Activated B cell treated with CpG ODN at 0.5 μM for 24 hours (primary cell): Measurements from ENCODE around the gene PRR18. TPM values are rescaled to one million over a fixed set of nuclear protein-coding genes. Genes with fewer than 3 reads are reported as not detected.

Experiments
- ATAC-seq: fragments of 200-7000 bp; cut with Tn5 transposase; one replicate; pipeline ENCODE4 v1.10.0; 2021; ENCODE audit warnings: low read depth, mild to moderate bottlenecking, moderate library complexity
- CTCF ChIA-PET: fragments of 350-600 bp; sonication (Branson Sonifier 250); formaldehyde crosslinking; loops from one replicate; lab custom pipeline; 2021; ENCODE audit warnings: antibody characterized with exemption; lab: Charles Lee
- POLR2A ChIA-PET: fragments of 350-600 bp; sonication (Branson Sonifier 250); formaldehyde crosslinking; loops from one replicate; lab custom pipeline; 2021; ENCODE audit warnings: antibody characterized with exemption; lab: Charles Lee
- DNase-seq: peaks from one replicate; pipeline ENCODE4 v3.0.0; 2022
- H3K27ac Mint-ChIP-seq: one replicate; pipeline ENCODE4 v1.8.0; 2020; ENCODE audit warnings: mixed read lengths
- H3K27me3 Mint-ChIP-seq: one replicate; pipeline ENCODE4 v1.8.0; 2021; ENCODE audit warnings: mixed read lengths
- H3K36me3 Mint-ChIP-seq: one replicate; pipeline ENCODE4 v1.8.0; 2021; ENCODE audit warnings: low read depth, mixed read lengths
- H3K4me1 Mint-ChIP-seq: one replicate; pipeline ENCODE4 v1.8.0; 2021; ENCODE audit warnings: mixed read lengths
- H3K4me3 Mint-ChIP-seq: one replicate; pipeline ENCODE4 v1.8.0; 2020; ENCODE audit warnings: mild to moderate bottlenecking, mixed read lengths
- H3K9me3 Mint-ChIP-seq: one replicate; pipeline ENCODE4 v1.8.0; 2020; ENCODE audit warnings: mixed read lengths
- intact Hi-C: fragments of 100-400 bp; cut with micrococcal nuclease; formaldehyde crosslinking; loops from one replicate; pipeline ENCODE4 v1.15.1; 2024
- total RNA-seq: library from RNA; stranded (reverse); gene quantifications from 2 replicates; pipeline ENCODE4 v1.2.3, GENCODE V29; 2022
- TF ChIP-seq, protein P1 (sequence below): fragments of 200-600 bp; IDR thresholded peaks from one replicate; pipeline ENCODE4 v1.8.0; 2022; ENCODE audit warnings: antibody characterized with exemption, mild to moderate bottlenecking

PRR18 gene
- total RNA-seq, 1 donor from 2014 or later: not detected

DNA sequence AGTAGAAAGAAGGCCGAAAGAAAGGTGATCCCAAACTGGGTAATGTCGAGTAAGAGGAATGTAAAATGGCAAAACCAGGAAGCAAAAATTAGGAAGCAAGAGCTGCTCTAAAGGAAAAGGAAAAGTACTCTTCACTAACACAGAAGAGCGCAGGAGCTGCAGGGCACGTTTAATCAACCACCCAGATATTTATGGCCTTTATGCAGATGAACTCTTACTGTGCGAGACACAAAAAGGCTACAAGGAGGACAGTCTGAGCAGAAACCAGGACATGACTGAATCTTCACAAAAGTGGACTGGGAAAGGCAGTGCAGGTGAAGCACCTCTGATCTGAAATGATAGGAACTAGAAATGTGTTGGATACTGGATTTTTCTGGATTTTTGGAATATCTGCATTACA is 15.2 kb upstream of the PRR18 start:
- H3K9me3 Mint-ChIP-seq: no peaks in the 10 kb centered on the region
- intact Hi-C loops: no loop called here
- no peak for DNase-seq
- H3K4me1 Mint-ChIP-seq: peaks cover 10% of the 10 kb centered on the region
- TF ChIP-seq, protein P1, sequence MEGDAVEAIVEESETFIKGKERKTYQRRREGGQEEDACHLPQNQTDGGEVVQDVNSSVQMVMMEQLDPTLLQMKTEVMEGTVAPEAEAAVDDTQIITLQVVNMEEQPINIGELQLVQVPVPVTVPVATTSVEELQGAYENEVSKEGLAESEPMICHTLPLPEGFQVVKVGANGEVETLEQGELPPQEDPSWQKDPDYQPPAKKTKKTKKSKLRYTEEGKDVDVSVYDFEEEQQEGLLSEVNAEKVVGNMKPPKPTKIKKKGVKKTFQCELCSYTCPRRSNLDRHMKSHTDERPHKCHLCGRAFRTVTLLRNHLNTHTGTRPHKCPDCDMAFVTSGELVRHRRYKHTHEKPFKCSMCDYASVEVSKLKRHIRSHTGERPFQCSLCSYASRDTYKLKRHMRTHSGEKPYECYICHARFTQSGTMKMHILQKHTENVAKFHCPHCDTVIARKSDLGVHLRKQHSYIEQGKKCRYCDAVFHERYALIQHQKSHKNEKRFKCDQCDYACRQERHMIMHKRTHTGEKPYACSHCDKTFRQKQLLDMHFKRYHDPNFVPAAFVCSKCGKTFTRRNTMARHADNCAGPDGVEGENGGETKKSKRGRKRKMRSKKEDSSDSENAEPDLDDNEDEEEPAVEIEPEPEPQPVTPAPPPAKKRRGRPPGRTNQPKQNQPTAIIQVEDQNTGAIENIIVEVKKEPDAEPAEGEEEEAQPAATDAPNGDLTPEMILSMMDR: no peak
- ATAC-seq: no peak
- H3K27me3 Mint-ChIP-seq: no peaks in the 10 kb centered on the region
- ChIA-PET POLR2A (no interaction called here), CTCF (no interaction called here)
- peaks cover 79% of the 10 kb centered on the region for H3K36me3 Mint-ChIP-seq
- no peak overlapping the region for H3K4me3 Mint-ChIP-seq
- H3K27ac Mint-ChIP-seq: no peak overlapping the region

DNA sequence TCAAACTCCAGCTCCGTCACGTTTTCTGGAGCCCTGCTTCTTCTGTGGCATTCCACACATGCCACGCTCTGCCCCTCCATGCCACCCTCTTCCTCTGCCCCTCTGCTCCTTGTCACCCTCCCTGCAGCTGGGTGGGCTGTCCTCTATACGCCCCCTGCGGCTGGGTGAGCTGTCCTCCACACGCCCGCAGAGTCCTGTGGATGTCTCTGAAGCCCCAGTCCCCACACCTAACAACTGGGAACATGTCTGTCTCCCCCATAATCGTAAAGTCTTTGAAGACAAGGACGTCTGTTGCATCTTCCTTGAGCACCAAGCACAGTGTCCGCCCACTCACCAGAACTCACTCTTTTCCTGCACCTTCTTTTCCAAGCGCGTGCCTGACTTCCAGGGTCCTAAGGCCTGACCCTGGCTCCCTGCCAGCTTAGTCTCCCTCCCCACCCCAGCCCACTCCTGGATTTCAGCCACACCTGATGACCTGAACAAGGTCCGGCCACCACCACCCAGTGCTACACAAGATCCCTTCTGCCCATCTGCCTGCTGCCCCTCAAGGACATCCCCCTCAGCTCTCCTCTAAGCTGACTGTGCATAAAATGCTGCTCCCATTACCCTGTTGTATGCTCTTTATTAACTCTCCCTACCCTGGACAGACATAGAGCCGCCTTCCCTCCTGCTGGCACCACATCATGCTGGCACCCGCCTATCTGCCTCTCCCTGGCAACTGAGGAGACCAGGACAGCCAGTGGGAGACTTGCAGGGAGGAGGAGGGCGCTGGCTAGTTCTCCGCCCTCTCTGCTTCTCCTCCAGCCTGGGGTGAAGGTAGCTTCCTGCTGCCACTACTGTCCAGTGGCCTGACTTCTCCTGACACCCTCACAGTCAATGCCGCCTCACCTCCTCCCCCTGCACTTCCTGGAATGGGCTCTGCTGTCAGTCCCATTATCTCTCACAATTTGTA is 10.7 kb upstream of the PRR18 start:
- H3K36me3 Mint-ChIP-seq: peaks cover 45% of the 10 kb centered on the region
- H3K27ac Mint-ChIP-seq: no peak overlapping the region
- ATAC-seq: no peak

DNA sequence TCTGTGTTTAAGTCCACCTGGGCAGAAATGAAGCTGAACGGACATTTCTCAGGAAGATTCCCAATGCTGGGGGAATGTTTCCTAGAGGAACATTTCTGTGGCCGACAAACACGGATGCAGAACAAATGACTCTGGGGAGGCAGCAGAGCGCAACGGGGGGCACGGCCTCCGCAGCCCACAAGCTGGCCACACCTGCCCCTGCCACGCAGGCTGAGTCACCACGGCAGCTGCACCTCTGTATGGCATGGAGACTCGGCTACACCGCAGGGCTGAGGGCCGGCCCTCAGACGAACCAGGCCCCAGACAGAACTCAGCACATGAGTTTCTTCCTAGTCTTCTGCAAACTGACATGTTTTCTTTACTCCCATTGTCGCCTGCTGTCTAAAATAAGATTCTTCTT is 10.0 kb upstream of the PRR18 start:
- Mint-ChIP-seq H3K27me3 (no peaks in the 10 kb centered on the region), H3K4me1 (no peaks in the 10 kb centered on the region), H3K4me3 (no peak overlapping the region), H3K36me3 (peaks cover 38% of the 10 kb centered on the region), H3K9me3 (no peaks in the 10 kb centered on the region), H3K27ac (no peak overlapping the region)
- ChIA-PET CTCF (interaction anchor here (1.1 to 1.7 kb wide), 2 partner anchors 42 to 63 kb away, joined by 4 to 7 read pairs; no protein-coding TSS in a partner anchor), POLR2A (no interaction called here)
- no peak for ATAC-seq
- no peak for DNase-seq
- intact Hi-C loops: no loop called here
- TF ChIP-seq, protein P1: no peak

More for the DNA sequence above, 10.7 kb upstream of the PRR18 start:
- Mint-ChIP-seq H3K27me3 (no peaks in the 10 kb centered on the region), H3K9me3 (no peaks in the 10 kb centered on the region), H3K4me1 (no peaks in the 10 kb centered on the region), H3K4me3 (no peak overlapping the region)
- DNase-seq: no peak
- POLR2A ChIA-PET: no interaction called here
- CTCF ChIA-PET: interaction anchor here (1.7 kb wide), 1 partner anchor 63 kb away, joined by 7 read pairs; no protein-coding TSS in a partner anchor
- TF ChIP-seq, protein P1: no peak
- intact Hi-C loops: no loop called here

DNA sequence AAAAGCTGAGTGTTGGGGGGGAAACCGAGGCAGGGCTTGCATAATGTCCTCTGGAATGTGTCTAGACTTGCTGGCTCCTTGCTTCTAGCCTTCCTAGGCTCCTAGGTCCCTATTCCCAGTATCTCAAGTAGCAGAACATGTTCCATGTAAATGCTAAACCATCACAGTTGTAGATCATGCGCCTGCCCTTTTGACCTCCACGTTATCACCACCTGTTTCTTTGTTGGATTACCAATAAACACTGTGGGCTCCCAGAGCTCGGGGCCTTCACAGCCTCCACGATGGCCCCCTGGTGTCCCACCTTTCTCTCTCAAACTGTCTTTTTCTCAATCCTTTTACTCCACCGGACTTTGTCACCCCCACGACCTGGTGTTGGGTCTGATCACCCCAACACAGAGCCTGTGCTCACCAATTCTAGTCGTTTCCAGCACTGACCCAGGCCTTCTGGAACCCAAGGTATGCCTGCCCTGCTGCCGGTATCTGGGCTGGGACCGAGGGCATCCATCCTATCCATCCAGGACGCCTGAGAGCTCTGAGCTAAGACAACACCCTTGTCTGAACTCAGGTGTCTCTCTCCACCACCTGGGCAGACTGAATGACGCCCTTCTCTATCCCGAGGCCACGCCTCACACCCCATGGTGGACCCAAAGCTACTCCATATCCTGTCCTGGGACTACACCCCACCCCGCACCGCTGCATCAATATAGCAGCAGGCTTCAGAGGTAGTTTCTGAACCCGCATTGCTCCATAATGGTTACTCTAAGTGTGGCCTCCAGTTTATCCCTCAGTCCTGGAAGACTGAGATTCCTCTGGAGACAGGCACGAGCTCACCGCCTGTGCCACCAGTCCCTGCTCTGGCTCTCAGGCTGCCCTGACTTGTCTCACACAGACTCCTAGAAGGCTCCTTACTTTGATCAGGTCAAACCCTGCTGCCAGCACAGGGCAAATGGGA is 9.3 kb upstream of the PRR18 start:
- H3K27ac Mint-ChIP-seq: peak overlapping the region; percentile 2

More for the DNA sequence above, 9.3 kb upstream of the PRR18 start:
- Mint-ChIP-seq H3K4me1 (peaks cover 2% of the 10 kb centered on the region), H3K36me3 (peaks cover 32% of the 10 kb centered on the region), H3K9me3 (no peaks in the 10 kb centered on the region), H3K4me3 (no peak overlapping the region), H3K27me3 (no peaks in the 10 kb centered on the region)
- ChIA-PET POLR2A (no interaction called here), CTCF (interaction anchor here (1.1 to 1.7 kb wide), 2 partner anchors 41 to 64 kb away, joined by 4 to 7 read pairs; no protein-coding TSS in a partner anchor)
- TF ChIP-seq, protein P1: no peak
- DNase-seq (no peak), ATAC-seq (no peak)
- intact Hi-C loops: no loop called here
